Measurements from ENCODE around the gene REPS2.
"Not testable (repeated sequence)": the region's sequence is repeated elsewhere in the genome, so short reads cannot be mapped to it uniquely, and the experiment has no call there.

The REPS2 gene

DNA sequence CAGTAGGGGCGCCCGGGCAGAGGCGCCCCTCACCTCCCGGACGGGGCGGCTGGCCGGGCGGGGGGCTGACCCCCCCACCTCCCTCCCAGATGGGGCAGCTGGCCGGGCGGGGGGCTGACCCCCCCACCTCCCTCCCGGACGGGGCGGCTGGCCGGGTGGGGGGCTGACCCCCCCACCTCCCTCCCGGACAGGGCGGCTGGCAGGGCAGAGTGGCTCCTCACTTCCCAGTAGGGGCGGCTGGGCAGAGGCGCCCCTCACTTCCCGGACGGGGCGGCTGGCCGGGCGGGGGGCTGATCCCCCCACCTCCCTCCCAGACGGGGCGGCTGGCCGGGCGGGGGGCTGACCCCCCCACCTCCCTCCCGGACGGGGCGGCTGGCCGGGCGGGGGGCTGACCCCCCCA, 18.5 kb downstream of the REPS2 start:
- not testable (repeated sequence) for DNase-seq

DNA sequence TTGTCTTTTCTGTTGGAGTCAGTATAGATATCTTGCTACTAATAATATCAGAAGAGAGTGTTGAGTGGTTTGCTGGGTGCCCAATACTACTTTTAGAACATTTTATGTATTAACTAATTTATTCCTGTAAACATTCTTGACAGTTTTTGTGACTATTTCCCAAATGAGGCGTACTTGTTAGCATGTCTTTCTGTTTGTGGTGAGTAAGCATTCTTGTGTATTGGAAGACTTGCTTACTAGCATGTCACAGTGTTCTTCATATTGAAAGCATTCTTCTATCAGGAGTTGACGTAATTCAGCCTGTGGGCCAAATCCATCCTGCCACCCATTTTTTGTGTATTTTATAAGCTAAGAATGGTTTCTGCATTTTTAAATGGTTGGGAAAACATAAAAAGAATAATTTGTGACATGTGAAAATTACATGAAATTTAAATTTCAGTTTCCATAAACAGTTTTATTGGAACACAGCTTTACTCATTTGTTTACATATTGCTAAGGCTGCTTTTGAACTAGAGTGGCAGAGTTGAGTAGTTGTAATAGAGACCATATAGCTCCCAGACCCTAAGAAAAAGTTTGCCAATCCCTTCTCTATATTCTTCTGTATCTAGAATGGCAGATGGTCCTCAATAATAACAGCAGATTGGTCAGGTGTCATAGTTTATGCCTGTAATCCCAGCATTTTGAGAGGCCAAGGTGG, 20.4 kb downstream of the REPS2 start:
- no peak for DNase-seq

DNA sequence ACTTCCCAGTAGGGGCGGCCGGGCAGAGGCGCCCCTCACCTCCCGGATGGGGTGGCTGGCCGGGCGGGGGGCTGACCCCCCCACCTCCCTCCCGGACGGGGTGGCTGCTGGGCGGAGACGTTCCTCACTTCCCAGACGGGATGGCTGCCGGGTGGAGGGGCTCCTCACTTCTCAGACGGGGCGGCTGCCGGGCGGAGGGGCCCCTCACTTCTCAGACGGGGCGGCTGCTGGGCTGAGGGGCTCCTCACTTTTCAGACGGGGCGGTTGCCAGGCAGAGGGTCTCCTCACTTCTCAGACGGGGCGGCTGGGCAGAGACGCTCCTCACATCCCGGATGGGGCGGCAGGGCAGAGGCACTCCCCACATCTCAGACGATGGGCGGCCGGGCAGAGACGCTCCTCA, 22.3 kb downstream of the REPS2 start:
- DNase-seq: not testable (repeated sequence)

DNA sequence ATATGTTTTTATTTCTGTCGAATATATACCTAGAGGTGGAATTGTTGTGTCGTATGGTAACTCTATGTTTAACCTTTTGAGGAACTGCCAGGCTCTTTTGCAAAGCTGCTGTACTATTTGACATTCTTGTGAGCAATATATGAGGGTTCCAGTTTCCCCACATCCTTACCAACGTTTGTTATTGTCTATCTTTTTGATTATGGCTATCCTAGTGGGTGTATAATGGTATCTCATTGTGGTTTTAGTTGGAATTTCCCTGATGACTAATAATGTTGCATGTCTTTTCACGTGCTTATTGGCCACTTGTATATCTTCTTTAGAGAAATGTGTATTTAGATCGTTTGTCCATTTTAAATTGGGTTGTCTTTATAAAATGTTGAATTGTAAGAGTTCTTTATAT, 24.5 kb downstream of the REPS2 start:
- no peak for DNase-seq

DNA sequence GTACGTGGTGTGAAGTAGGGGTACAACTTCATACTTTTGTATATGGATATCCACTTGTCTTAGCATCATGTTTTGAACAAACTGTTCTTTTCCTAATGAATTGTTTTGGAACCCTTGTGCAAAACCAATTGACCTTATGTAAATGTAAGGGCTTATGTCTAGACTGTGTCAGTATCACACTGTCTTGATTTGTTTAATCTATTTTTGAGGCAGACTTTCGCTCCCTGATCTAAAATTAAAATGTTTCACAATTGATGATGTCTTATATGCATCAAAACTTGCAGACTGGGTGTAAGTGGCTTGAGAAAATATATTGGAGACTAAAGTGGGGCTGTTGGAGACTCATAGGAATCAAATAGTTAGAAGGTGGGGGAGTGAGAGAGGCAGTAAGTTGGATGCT, 25.2 kb downstream of the REPS2 start:
- no peak for DNase-seq

DNA sequence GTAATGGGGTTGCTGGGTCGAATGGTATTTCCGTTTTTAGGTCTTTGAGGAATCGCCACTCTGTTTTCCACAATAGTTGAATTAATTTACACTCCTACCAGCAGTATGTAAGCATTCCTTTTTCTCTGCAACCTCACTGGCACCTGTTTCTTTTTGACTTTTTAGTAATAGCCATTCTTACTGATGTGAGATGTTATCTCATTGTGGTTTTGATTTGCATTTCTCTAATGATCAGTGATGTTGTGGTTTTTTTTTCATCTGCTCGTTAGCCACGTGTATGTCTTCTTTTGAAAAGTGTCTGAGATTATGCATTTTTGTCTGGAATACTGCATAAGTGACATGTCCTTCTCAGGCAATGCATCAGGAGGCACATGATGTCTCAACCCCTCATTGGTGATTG, 28.8 kb downstream of the REPS2 start:
- DNase-seq: no peak

DNA sequence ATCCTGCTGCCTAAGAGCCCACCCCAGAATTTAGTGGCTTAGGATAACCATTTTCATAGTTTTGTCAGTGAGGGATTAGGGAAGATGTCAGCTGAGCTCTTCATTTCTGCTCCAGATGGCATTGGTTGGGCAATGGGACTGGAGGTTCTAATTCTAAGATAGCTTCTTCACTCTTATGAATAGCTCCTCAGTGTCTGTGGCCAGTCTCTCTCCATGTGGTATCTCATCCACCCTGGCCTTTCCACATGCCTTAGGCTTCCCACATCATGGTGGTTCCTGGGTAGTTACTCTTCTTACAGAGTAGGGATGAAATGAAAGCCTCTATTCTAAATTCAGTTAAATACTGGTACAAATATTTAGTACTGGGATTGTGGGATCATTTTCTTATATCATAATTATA, 31.3 kb downstream of the REPS2 start:
- no peak for DNase-seq

DNA sequence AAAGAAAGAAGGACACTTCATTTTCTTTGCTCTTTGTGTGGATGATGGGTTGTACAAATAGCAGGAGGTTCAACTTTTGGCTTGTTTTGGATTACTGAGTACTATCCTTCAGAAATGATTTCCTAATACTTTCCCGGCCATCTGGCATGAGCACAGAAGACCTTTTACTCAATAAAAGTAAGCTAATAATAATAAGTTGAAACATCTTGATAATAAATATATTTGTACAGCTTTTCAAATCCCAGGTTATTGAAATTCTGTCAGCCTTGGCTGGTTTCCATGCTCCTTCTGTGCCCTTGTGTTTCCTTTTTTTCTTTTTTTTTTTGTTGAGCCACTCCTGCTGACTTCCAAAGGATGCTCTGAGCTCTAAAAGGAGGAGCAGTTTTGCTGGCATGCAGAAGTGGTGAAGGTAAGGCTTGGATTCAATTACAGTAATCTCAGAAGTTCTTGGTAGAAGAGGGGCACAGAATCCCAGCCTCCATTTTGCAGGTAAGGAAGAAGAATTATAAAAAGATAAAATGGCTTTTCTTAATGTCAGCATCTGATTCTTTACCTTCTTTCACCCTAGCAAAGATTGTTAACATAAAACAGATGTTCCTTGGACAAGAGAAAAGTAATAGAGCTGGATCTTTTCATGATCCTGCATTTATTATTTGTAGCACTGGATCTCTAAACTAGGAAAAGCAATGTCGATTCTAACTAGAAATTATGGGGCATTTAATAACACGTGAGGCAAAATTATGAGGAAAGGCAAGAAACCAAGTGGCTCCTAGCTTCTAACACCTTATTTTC, 31.9 kb downstream of the REPS2 start:
- DNase-seq: no peak

DNA sequence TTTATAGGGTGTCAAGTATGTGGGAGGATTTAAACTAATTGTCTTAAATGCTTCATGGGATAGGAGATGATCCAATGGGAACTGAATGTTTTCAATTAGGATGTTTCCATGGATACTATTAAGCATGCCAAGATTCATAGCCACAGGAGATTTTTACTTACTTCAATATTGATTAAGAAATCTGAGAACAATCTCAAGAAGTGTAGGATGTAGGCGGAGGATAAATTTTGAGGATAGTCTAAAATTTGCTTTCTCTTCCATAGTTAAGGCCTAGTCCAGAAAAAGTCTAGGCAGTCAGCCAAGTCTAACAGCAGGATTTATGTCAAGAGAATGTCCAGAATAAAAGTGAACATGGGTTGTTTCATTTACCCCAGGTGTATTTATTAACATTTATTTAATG, 32.8 kb downstream of the REPS2 start:
- no peak for DNase-seq

DNA sequence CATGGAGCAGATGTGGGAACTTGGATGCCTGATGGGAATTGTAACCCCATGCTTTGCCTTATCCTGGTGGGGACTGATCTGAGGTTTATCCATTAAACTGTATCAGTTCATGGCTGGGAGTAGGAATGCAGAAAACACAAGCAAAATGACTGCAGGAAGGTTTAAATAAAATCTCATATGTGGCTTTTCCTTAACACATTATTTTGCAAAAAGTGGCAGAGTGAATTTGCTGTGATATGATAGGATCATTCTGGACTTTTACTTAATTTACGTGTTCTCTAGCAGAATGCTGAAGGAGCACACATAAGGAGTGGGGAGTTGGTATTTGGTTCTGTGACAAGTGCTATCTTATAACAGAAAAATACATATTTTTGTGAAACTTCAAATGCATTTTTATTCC, 34.8 kb downstream of the REPS2 start:
- DNase-seq: no peak

DNA sequence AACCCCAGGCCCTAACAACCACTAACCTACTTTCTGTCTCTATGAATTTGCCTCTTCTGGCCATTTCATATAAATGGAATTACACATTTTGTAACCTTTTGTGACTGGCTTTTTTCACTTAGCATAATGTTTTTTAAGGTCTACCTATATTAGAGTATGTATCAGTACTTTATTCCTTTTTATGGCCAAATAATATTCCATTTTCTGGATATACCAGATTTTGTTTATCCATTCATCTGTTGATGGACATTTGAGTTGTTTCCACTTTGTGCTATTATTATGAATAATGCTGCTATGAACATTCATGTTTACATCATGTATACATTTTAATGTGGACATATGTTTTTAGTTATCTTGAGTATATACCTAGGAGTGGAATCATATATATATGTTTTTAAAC, 35.5 kb downstream of the REPS2 start:
- DNase-seq: no peak

DNA sequence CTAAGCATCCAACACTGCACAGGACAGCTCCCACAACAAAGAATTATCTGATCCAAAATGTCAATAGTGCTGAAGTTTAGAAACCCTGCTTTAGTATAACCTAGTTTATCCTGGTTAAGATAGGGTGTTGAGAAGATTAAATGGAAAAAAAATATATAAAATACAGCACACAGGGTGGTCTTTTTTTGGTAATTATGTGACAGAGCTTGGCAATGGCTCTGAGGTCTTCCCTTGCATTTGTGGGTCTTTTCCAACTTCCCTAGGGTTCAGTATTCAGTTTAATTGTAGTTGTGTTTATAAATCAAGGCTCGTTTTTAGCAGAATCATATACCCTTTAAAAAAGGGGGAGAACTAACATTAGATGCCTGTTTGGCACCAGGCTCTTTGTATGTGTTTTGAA, 36.6 kb downstream of the REPS2 start:
- no peak for DNase-seq

DNA sequence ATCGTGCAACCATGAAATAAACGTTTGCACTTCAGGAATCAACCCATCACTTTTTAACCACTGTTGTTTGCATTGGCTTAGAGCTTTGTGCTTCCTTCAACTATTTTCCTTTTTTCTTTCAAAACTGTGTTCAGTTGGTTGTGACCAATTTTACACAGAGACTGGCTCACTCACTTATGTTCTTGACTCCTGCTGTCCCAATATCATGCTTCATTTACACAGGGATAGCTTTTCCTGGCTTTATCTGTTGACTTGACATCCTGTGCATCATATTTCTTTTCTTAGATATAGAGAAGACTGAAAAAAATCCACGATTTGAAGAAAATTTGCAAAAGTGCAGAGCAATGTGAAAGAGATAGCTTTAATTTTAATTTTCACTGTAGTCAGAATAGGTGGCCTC, 38.8 kb downstream of the REPS2 start:
- no peak for DNase-seq

DNA sequence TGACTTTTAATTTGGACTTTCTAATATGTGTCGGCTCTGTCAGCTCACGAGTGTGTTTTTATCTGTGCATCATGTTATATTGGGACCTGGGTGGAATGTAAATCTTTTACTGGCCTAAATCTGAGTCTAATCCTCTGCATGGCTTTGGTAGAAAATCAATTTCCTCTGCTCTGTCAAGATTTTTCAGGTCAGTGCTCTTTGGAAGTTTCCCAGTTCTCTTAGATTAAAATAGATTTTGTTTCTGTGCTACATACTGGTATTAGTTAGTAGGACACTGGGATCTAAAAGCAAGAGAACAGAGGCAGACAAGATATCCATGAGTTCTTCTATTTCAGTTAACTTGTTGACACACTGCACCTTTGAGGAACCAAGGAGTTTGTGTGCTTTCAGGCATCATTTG, 39.7 kb downstream of the REPS2 start:
- no peak for DNase-seq

DNA sequence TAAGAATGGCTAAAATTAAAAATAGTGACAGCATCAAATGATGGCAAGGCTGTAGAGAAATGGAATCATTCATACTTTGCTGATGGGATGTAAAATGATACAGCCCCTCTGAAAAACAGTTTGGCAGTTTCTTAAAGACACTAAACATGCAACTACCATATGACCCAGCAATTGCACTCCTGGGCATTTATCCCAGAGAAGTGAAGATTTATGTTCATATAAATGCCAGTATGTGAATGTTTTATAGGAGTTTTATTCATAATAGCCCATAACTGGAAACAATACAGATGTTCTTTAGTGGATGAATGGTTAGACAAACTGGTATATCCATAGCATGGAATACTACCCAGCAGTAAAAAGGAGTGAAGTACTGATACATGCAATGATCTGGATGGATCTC, 43.3 kb downstream of the REPS2 start:
- no peak for DNase-seq

DNA sequence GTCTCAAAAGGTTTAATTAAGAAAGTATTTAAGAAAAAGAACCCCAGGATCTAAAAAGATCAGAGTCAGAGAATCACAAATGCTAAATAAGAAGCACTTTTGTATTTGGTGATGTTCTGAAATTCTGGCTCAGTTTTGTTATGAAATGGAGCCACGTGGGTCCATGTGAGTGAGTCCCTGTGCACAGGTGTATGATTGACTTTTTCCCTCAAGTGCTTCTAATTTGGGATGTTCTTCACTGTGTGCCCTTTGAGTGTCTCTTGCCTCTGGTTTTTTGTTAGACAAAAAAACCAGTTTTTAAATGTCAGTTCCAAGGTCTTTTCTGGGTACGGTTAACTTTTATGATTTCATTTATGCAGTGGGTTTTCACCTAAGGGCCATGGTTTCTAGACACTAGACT, 44.4 kb downstream of the REPS2 start:
- DNase-seq: no peak

DNA sequence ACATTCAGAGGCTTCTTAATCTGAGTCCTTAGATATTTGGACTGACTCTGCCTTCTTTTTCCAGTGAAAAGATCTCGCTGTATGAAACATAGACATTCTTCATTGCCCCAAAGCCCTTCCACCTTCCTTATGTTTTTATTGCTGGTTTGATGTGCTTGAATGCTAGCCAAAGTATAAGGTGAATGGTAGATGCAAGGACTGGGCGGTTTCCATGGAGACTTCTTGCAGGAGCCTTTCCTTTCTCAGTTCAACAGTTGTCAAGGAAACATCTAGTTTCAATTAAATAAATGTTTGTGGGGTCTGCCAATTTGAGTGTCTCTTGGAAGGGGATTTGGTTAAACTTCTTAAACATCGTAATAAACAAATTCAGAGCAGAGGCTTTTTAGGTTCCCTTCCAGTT, 46.0 kb downstream of the REPS2 start:
- no peak for DNase-seq

DNA sequence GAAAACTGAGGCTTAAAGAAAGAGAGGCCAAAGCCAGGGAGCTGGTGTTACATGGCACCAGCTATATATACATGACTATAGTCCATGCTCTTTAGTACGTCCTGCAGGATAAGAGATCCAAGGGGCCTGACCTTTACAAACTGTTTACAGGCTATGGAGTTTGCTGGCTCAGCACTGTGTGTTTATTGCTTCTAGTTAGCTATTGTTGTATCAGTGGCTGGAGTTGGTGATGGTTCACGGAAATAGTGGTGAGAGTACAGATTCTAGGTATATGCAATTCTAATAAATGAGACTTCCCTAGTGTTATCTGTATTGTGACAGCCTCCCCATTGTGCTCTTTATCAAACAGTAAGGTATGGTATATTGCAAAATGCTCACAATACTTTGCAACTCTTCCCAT, 46.5 kb downstream of the REPS2 start:
- no peak for DNase-seq

DNA sequence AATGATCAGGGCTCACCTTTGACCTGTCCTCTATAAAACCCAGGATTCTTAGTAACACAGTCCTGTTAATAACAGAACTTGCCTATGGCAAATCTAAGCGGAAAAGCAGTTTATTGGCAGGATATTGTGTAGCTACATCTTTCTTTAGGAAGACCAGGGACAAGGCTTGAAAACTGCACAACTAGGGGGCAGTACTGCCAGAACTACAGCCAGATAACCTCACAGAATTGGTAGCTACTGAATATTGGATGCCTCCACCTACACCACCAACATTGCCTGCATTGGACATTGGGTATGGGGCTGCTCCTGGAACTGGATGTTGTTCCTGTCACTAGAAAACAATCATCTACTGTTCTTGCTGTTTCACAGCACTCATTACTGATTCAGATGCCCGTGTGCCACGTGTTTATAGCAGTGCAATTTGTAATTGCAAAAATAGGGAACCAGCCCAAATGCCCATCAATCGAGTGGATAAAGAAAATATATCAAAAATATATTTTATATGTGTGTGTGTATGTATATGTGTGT, 47.4 kb downstream of the REPS2 start:
- DNase-seq: no peak

DNA sequence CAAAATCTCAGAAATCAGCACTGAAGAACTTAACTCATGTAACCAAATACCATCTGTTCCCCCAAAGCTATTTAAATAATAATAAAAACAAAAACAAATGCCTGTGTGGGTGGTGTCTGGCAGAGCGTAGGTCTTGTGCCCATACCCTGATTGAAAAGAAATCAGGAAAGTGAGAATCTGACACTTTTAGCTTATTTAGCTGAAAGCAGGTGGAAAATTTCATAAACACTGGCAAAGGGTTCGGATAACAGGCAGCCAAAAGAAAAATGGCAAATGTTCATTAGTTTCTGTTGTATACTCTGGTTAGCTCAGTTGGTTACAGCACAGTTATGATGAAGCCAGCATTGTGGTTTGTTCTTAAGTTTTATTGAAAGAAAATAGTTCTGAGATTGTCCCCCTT, 48.3 kb downstream of the REPS2 start:
- no peak for DNase-seq

DNA sequence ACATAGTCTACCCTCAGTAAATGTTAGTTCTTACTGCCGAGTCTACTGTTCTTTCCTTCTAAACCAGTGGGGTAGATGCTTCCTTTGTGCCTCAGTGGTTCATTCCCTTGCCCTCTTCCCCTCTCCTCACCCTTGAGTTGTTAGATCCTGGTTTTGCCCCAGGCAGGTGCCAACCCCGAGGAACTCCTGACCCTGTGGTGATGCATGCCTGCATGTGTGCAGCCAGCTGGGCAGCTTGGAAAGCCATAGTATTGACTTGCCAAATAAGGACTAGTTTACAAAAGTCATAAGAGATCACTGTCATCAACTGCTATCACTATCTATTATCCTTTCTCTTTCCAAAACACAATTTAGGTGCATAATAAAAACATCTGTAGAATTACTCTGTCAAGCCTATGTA, 50.9 kb downstream of the REPS2 start:
- DNase-seq: no peak

DNA sequence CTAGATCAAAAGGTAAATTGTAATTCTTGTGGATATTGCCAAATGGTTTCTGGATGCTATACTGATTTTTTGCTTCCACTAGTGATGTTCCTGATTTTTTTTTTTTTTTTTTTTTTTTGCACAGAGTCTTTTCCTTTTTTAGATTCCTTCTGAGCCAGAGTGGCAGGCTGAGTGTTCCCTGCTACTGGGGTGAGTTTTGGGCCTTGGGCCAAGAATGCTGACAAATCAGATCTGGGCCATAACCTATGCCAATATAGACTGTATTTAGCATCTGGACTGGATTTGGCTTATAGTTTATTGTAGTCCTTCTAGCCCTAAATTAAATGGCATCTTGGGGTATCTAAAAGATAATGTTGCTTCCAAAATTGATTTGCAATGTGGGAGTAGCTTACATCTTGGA, 52.8 kb downstream of the REPS2 start:
- DNase-seq: no peak

DNA sequence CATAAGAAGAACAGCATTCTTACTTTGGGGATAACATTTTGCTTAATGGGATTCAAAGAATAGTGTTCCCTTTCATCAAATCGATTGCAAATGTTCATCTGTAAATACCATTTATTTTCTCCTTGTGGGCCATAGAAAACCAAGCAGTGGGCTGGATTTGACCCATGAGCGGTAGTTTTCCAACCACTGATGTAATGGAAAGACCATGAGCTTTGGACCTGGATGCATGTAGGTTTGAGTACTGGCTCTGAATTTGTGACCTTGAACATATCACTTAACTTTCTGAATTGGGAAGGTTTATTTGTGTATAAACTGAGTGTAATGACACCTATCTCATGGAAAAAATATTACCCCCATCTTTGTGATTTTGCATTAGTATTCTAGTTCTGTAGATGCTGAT, 54.3 kb downstream of the REPS2 start:
- DNase-seq: no peak

DNA sequence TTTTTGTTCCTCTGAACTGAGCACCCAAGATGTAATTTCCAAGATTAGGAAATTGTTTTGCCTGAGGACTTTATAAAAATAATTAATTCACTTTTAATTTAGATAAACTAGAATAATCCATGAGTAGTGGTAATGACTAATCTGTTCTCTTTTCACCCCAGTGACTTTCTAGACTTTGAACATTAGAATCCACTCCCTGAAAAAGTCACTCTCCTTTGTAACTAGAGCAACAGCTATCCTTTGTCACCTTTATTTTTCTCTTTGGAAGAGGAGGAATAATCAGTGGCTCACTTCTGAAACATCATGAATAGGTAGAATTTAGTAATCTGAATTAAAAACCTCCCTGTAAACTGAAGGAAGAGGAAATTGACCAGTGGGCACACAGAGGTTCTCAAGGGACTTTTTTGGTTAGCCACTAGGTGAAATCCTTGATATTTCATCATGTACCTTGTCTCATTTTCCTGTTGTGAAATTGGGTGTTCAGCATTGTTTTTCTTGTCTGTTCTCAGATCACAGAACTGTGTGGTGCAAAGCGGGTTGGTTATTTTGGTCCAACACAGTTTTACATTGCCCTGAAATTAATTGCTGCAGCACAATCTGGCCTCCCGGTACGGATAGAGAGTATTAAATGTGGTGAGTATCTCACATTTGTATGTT, 59.4 kb downstream of the REPS2 start:
- no peak for DNase-seq

Data from CD4-positive, alpha-beta T cell treated with Interleukin-4 for 1 hour (primary cell).